CD4-positive, alpha-beta T cell treated with Interleukin-2 at 100 ng/mL for 4 hours (primary cell): ENCODE data around the gene TTK.
A peak's percentile ranks its signal among the peaks of the same experiment; 100 is the strongest.

Source experiments
- DNase-seq: peaks from one replicate; pipeline ENCODE4 v3.0.0-alpha.2; 2020; ENCODE audit warnings: low spot score

TTK gene

GRCh38 chr6:80004173-80005072 is at the start of gene TTK:
Gene TTK (plus strand): TSS chr6:80004649. CDS start chr6:80005844, 1,195 bp downstream.
- DNase-seq = peak; percentile 95

- no peak for DNase-seq
Observed at GRCh38 chr6:79954849-79955248, 49.6 kb upstream of the TTK start.

- peak; percentile 25 for DNase-seq
Observed at GRCh38 chr6:79964607-79965081, 39.8 kb upstream of the TTK start.

GRCh38 chr6:79967178-79967577 is 37.3 kb upstream of the TTK start:
- DNase-seq = no peak

- no peak for DNase-seq
Observed at GRCh38 chr6:79969784-79970183, 34.7 kb upstream of the TTK start.

- DNase-seq = no peak
Observed at GRCh38 chr6:79971193-79971592, 33.3 kb upstream of the TTK start.

GRCh38 chr6:79981652-79982051 is 22.8 kb upstream of the TTK start:
- DNase-seq = no peak

- peak; percentile 17 for DNase-seq
Observed at GRCh38 chr6:79984261-79984660, 20.2 kb upstream of the TTK start.

- no peak for DNase-seq
Observed at GRCh38 chr6:79985128-79985527, 19.3 kb upstream of the TTK start.

- no peak for DNase-seq
Observed at GRCh38 chr6:79989641-79990040, 14.8 kb upstream of the TTK start.

- no peak for DNase-seq
Observed at GRCh38 chr6:79993012-79993910, 11.2 kb upstream of the TTK start.

- no peak for DNase-seq
Observed at GRCh38 chr6:79993911-79994309, 10.5 kb upstream of the TTK start.

- DNase-seq = no peak
Observed at GRCh38 chr6:79997728-79998127, 6.7 kb upstream of the TTK start.

GRCh38 chr6:80001337-80001736 is 3.1 kb upstream of the TTK start:
- DNase-seq = no peak

- peak; percentile 48 for DNase-seq
Observed at GRCh38 chr6:80003826-80004172, 650 bp upstream of the TTK start.

- no peak for DNase-seq
Observed at GRCh38 chr6:80005406-80005805, 957 bp downstream of the TTK start.

GRCh38 chr6:80006541-80006940 is 2.1 kb downstream of the TTK start:
- DNase-seq = no peak

- DNase-seq = no peak
Observed at GRCh38 chr6:80009531-80009930, 5.1 kb downstream of the TTK start.

GRCh38 chr6:80010288-80010687 is 5.8 kb downstream of the TTK start:
- no peak for DNase-seq

GRCh38 chr6:80015839-80016435 is 11.5 kb downstream of the TTK start:
- no peak for DNase-seq

- no peak for DNase-seq
Observed at GRCh38 chr6:80020381-80021120, 16.1 kb downstream of the TTK start.

GRCh38 chr6:80021131-80021530 is 16.7 kb downstream of the TTK start:
- no peak for DNase-seq
